NB4 (cell line): Measurements from ENCODE around the gene UCHL3.

Experiments
- MYC ChIP-seq: IDR thresholded peaks from 2 replicates; pipeline ENCODE4 v1.6.1; 2011; ENCODE audit warnings: low read depth, low read length
- POLR2A ChIP-seq: IDR thresholded peaks from 2 replicates; pipeline ENCODE4 v1.6.1; 2011; ENCODE audit warnings: mild to moderate bottlenecking; ENCODE audit not compliant: insufficient read length; ENCODE audit errors: extremely low read depth
- TF ChIP-seq, protein P1 (sequence below): IDR thresholded peaks from one replicate; pipeline ENCODE4 v1.5.1; 2012; ENCODE audit warnings: low read depth, low read length
- TF ChIP-seq, protein P2 (sequence below): IDR thresholded peaks from 2 replicates; pipeline ENCODE4 v1.6.1; 2011; ENCODE audit warnings: low read depth, low read length

DNA sequence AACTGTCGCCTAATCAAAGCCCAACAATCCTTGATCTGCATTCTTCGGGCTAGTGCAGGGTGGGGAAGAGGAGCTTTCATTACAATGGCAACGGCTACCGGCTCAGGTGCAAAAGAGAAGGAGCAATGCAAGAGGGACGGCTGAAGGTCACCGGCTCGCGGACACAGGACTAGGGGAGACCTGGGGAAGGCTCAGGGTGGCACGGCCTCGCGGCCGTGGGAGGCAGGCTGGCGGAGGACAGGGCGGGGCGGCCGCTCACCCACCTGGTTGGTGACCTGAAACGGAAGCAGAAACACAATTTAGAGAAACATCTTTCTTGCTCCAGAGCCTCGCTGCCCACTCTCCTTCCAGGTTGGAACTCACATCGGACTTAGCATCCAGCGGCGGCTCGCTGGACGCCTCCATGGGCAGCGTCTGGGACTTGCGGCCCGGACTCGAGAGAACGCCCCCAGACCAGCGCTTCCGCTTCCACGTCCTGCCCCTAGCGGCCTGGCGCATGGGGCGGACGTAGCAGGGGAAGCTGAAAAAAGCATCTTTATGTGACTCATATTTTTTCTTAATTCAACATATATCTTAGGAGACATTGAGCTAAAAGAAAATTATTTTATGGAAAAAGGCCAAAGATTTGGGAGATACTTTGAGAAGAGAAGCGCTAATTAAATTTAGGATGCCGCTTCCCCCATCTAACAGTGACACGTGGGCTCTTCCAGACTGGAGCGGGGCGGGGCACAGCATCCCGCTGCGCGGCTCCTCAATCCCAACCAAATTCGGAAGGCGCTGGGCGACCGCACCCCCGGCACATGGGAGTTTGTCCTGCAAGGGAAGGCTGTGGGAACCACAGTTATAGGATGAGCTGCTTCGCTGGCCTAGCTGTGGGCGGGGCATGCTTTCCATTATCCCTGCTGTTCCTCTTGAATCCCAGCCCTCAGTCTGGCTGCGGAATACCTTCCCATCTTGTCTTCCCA, 11.9 kb upstream of the UCHL3 start, which contains the start of gene COMMD6:
- TF ChIP-seq, protein P1, sequence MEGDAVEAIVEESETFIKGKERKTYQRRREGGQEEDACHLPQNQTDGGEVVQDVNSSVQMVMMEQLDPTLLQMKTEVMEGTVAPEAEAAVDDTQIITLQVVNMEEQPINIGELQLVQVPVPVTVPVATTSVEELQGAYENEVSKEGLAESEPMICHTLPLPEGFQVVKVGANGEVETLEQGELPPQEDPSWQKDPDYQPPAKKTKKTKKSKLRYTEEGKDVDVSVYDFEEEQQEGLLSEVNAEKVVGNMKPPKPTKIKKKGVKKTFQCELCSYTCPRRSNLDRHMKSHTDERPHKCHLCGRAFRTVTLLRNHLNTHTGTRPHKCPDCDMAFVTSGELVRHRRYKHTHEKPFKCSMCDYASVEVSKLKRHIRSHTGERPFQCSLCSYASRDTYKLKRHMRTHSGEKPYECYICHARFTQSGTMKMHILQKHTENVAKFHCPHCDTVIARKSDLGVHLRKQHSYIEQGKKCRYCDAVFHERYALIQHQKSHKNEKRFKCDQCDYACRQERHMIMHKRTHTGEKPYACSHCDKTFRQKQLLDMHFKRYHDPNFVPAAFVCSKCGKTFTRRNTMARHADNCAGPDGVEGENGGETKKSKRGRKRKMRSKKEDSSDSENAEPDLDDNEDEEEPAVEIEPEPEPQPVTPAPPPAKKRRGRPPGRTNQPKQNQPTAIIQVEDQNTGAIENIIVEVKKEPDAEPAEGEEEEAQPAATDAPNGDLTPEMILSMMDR, result peak; percentile 2
- TF ChIP-seq POLR2A (peak; percentile 92), MYC (peak; percentile 60)
- TF ChIP-seq, protein P2, sequence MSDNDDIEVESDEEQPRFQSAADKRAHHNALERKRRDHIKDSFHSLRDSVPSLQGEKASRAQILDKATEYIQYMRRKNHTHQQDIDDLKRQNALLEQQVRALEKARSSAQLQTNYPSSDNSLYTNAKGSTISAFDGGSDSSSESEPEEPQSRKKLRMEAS, result peak; percentile 83
